Stimulated activated CD4-positive, alpha-beta T cell treated with anti-CD3 and anti-CD28 coated beads, Interleukin-1b, Interleukin-23, amount 100 ng/mL, for 24 hours (primary cell): ENCODE results near the gene NEBL.

ENCODE experiments used
- DNase-seq, 4 experiments: peaks; one replicate each; pipeline ENCODE4 v3.0.0-alpha.2; 2020; ENCODE audit warnings: low read depth in 4 of 4, low spot score in 1 of 4

NEBL gene

GRCh38 chr10:20908391-20908790 is 11.3 kb upstream of the NEBL start:
- no peak for DNase-seq

GRCh38 chr10:20903635-20904390 is 6.7 kb upstream of the NEBL start:
- no peak for DNase-seq

GRCh38 chr10:20901110-20901509 is 4.0 kb upstream of the NEBL start:
- no peak for DNase-seq

GRCh38 chr10:20898866-20899535 is 1.9 kb upstream of the NEBL start:
- no peak for DNase-seq

- no peak for DNase-seq
Observed at GRCh38 chr10:20893297-20893696, 3.8 kb downstream of the NEBL start.

GRCh38 chr10:20892796-20893195 is 4.3 kb downstream of the NEBL start:
- DNase-seq = no peak

GRCh38 chr10:20892011-20892585 is 5.0 kb downstream of the NEBL start:
- no peak for DNase-seq

- DNase-seq = no peak
Observed at GRCh38 chr10:20891338-20891714, 5.8 kb downstream of the NEBL start.

GRCh38 chr10:20890491-20891337 is 6.4 kb downstream of the NEBL start:
- DNase-seq = no peak

- no peak for DNase-seq
Observed at GRCh38 chr10:20890009-20890408, 7.1 kb downstream of the NEBL start.

- DNase-seq = no peak
Observed at GRCh38 chr10:20888620-20889330, 8.3 kb downstream of the NEBL start.

- no peak for DNase-seq
Observed at GRCh38 chr10:20887706-20888555, 9.2 kb downstream of the NEBL start.

- no peak for DNase-seq
Observed at GRCh38 chr10:20885678-20886077, 11.4 kb downstream of the NEBL start.

- DNase-seq = no peak
Observed at GRCh38 chr10:20883552-20883951, 13.6 kb downstream of the NEBL start.

- no peak for DNase-seq
Observed at GRCh38 chr10:20882091-20882490, 15.0 kb downstream of the NEBL start.

GRCh38 chr10:20879136-20879535 is 18.0 kb downstream of the NEBL start:
- no peak for DNase-seq

- DNase-seq = no peak
Observed at GRCh38 chr10:20877986-20878983, 18.8 kb downstream of the NEBL start.

GRCh38 chr10:20877554-20877953 is 19.6 kb downstream of the NEBL start:
- no peak for DNase-seq

- no peak for DNase-seq
Observed at GRCh38 chr10:20874261-20874660, 22.9 kb downstream of the NEBL start.
